HepG2 (cell line): ENCODE data around the gene TEX14. TPM values are rescaled to one million over a fixed set of nuclear protein-coding genes. Genes with fewer than 3 reads are reported as not detected.

Experiments used
- ARNTL ChIP-seq: sonication (generic); formaldehyde crosslinking; IDR thresholded peaks from 2 replicates; pipeline ENCODE4 v1.4.0; 2020; ENCODE audit warnings: mild to moderate bottlenecking, missing genetic modification reagents
- ATAD3A ChIP-seq: sonication (generic); formaldehyde crosslinking; IDR thresholded peaks from 2 replicates; pipeline ENCODE4 v1.4.0; 2020; ENCODE audit warnings: missing genetic modification reagents
- E2F1 ChIP-seq: sonication (generic); formaldehyde crosslinking; IDR thresholded peaks from 2 replicates; pipeline ENCODE4 v1.5.0; 2020; ENCODE audit warnings: missing genetic modification reagents
- HNRNPL ChIP-seq: fragments of 200-400 bp; formaldehyde crosslinking; IDR thresholded peaks from 2 replicates; pipeline ENCODE4 v1.6.1; 2017; ENCODE audit warnings: mild to moderate bottlenecking, low read depth, low read length
- HNRNPLL ChIP-seq: fragments of 200-400 bp; formaldehyde crosslinking; IDR thresholded peaks from 2 replicates; pipeline ENCODE4 v1.6.1; 2017; ENCODE audit warnings: mild to moderate bottlenecking, low read depth, low read length; ENCODE audit not compliant: poor library complexity, severe bottlenecking
- IKZF5 ChIP-seq: IDR thresholded peaks from 2 replicates; pipeline ENCODE4 v1.6.1; 2018; ENCODE audit warnings: missing genetic modification reagents, mild to moderate bottlenecking, missing compliant biosample characterization
- MLLT10 ChIP-seq: sonication (generic); formaldehyde crosslinking; IDR thresholded peaks from 2 replicates; pipeline ENCODE4 v1.4.0; 2020; ENCODE audit warnings: missing genetic modification reagents
- NFATC3 ChIP-seq: sonication (generic); formaldehyde crosslinking; IDR thresholded peaks from 2 replicates; pipeline ENCODE4 v1.5.1; 2020; ENCODE audit warnings: mild to moderate bottlenecking, missing genetic modification reagents
- SIX4 ChIP-seq: sonication (generic); formaldehyde crosslinking; IDR thresholded peaks from 2 replicates; pipeline ENCODE4 v1.4.0; 2020; ENCODE audit warnings: missing genetic modification reagents
- ZFP62 ChIP-seq: sonication (generic); formaldehyde crosslinking; IDR thresholded peaks from 2 replicates; pipeline ENCODE4 v1.4.0; 2020; ENCODE audit warnings: missing genetic modification reagents
- ZFYVE20 ChIP-seq: sonication (generic); formaldehyde crosslinking; IDR thresholded peaks from 2 replicates; pipeline ENCODE4 v1.8.0; 2023; ENCODE audit warnings: low read depth, mild to moderate bottlenecking, moderate library complexity, missing genetic modification reagents, borderline replicate concordance
- ZNF205 ChIP-seq: IDR thresholded peaks from 2 replicates; pipeline ENCODE4 v1.6.1; 2018; ENCODE audit warnings: missing biosample characterization, missing genetic modification reagents
- ZNF543 ChIP-seq: sonication (generic); formaldehyde crosslinking; IDR thresholded peaks from 2 replicates; pipeline ENCODE4 v1.4.0; 2020; ENCODE audit warnings: mild to moderate bottlenecking, missing genetic modification reagents
- ZNF549 ChIP-seq: sonication (generic); formaldehyde crosslinking; IDR thresholded peaks from 2 replicates; pipeline ENCODE4 v1.5.0; 2020; ENCODE audit warnings: missing genetic modification reagents
- ZSCAN30 ChIP-seq: sonication (generic); formaldehyde crosslinking; IDR thresholded peaks from 2 replicates; pipeline ENCODE4 v1.5.0; 2020; ENCODE audit warnings: mild to moderate bottlenecking, missing genetic modification reagents
- ZZZ3 ChIP-seq: sonication (generic); formaldehyde crosslinking; IDR thresholded peaks from 2 replicates; pipeline ENCODE4 v1.4.0; 2020; ENCODE audit warnings: missing genetic modification reagents, mild to moderate bottlenecking, borderline replicate concordance
- polyA plus RNA-seq, 8 experiments: library from polyadenylated mRNA; depleted of rRNA in 3 of 8; stranded (reverse) in 7 of 8; unstranded in 1 of 8; fragments of >200 nt; fragmentation: Illumina TruSeq in 4 of 8; extraction: Trizol in 4 of 8; gene quantifications; 2 replicates each; pipeline versions ENCODE4 v1.2.1 to v1.2.3, GENCODE V29; 2011 to 2016; ENCODE audit warnings: low read depth in 4 of 8, missing spikeins in 1 of 8, mixed read lengths in 1 of 8; ENCODE audit not compliant: insufficient read depth in 1 of 8
- total RNA-seq, 5 experiments: library from RNA; depleted of rRNA; stranded (reverse); fragments of >200 nt; fragmentation: Illumina TruSeq; extraction: Trizol; gene quantifications; 2 replicates each; pipeline ENCODE4 v1.2.3, GENCODE V29; 2016; ENCODE audit warnings: low read depth in 1 of 5
- TF ChIP-seq, protein P1 (sequence below): sonication (generic); formaldehyde crosslinking; IDR thresholded peaks from 2 replicates; pipeline ENCODE4 v1.4.0; 2020; ENCODE audit warnings: missing genetic modification reagents, borderline replicate concordance
- TF ChIP-seq, protein P2 (sequence below): sonication (generic); formaldehyde crosslinking; IDR thresholded peaks from 2 replicates; pipeline ENCODE4 v1.4.0; 2020; ENCODE audit warnings: missing genetic modification reagents, borderline replicate concordance
- TF ChIP-seq, protein P3 (sequence below): IDR thresholded peaks from 2 replicates; pipeline ENCODE4 v1.6.1; 2016; ENCODE audit warnings: missing genetic modification reagents, missing compliant biosample characterization
- TF ChIP-seq, protein P4 (sequence below): sonication (generic); formaldehyde crosslinking; IDR thresholded peaks from 2 replicates; pipeline ENCODE4 v1.4.0; 2020; ENCODE audit warnings: missing genetic modification reagents, mild to moderate bottlenecking, borderline replicate concordance

Gene TEX14
- total and polyA plus RNA-seq, 2 of the 13 experiments (the other 11 are each of a cell fraction or from before 2014, with no cell fraction given): 0.04 to 0.07 TPM

DNA sequence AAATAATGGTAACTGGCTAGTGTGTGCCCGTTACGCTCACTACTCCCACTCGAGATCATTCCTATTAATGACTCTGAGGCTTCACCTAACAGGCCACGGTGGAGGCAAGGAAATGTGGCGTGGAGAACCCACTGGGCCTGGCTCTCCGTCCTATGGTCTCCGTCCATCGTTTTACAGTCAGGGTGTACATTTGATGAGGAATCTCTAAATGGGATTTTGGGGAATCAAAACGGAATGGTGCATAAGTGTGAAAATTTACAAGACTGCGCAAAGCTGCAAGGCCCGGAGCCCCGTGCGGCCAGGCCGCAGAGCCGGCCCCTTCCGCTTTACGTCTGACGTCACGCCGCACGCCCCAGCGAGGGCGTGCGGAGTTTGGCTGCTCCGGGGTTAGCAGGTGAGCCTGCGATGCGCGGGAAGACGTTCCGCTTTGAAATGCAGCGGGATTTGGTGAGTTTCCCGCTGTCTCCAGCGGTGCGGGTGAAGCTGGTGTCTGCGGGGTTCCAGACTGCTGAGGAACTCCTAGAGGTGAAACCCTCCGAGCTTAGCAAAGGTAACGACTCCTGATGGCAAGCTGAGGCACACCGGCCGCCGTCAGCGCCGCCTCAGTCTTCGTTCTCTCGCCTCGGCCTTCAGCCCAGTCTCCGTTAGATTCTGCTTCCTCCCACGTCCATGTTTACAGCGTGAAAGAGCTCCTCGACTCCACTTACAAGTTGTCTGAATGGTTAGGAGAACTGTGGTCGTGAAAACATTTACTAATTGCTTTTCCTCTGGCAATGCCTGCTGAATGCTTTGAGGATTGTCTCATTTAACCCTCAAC is 602 bp upstream of the TEX14 start, which contains the start of gene RAD51C (continued):
- TF ChIP-seq, protein P1, sequence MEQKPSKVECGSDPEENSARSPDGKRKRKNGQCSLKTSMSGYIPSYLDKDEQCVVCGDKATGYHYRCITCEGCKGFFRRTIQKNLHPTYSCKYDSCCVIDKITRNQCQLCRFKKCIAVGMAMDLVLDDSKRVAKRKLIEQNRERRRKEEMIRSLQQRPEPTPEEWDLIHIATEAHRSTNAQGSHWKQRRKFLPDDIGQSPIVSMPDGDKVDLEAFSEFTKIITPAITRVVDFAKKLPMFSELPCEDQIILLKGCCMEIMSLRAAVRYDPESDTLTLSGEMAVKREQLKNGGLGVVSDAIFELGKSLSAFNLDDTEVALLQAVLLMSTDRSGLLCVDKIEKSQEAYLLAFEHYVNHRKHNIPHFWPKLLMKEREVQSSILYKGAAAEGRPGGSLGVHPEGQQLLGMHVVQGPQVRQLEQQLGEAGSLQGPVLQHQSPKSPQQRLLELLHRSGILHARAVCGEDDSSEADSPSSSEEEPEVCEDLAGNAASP (CRISPR knock-in tag): peak; percentile 74
- TF ChIP-seq ZFYVE20 (CRISPR knock-in tag) (0 out of 2 replicates have a peak, but pooled peaks have one; percentile 50), ZSCAN30 (CRISPR knock-in tag) (peak; percentile 96; the same call in 1 of the 2 replicates), ATAD3A (CRISPR knock-in tag) (no peak), E2F1 (CRISPR knock-in tag) (peak; percentile 96), ARNTL (CRISPR knock-in tag) (peak; percentile 86), ZNF543 (CRISPR knock-in tag) (peak; percentile 82), ZZZ3 (CRISPR knock-in tag) (peak; percentile 94; the same call in 1 of the 2 replicates), ZNF549 (CRISPR knock-in tag) (no peak), SIX4 (CRISPR knock-in tag) (0 out of 2 replicates have a peak, but pooled peaks have one; percentile 19), IKZF5 (CRISPR knock-in tag) (peak; percentile 95), HNRNPLL (peak; percentile 87), ZNF205 (CRISPR knock-in tag) (peak; percentile 70; the same call in 1 of the 2 replicates), HNRNPL (peak; percentile 64; the same call in 1 of the 2 replicates), ZFP62 (CRISPR knock-in tag) (no peak), MLLT10 (no peak), NFATC3 (CRISPR knock-in tag) (0 out of 2 replicates have a peak, but pooled peaks have one; percentile 64)
- TF ChIP-seq, protein P2, sequence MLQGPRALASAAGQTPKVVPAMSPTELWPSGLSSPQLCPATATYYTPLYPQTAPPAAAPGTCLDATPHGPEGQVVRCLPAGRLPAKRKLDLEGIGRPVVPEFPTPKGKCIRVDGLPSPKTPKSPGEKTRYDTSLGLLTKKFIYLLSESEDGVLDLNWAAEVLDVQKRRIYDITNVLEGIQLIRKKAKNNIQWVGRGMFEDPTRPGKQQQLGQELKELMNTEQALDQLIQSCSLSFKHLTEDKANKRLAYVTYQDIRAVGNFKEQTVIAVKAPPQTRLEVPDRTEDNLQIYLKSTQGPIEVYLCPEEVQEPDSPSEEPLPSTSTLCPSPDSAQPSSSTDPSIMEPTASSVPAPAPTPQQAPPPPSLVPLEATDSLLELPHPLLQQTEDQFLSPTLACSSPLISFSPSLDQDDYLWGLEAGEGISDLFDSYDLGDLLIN (CRISPR knock-in tag): 0 out of 2 replicates have a peak, but pooled peaks have one; percentile 51
- TF ChIP-seq, protein P3, sequence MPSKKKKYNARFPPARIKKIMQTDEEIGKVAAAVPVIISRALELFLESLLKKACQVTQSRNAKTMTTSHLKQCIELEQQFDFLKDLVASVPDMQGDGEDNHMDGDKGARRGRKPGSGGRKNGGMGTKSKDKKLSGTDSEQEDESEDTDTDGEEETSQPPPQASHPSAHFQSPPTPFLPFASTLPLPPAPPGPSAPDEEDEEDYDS (CRISPR knock-in tag): peak; percentile 78
- TF ChIP-seq, protein P4, sequence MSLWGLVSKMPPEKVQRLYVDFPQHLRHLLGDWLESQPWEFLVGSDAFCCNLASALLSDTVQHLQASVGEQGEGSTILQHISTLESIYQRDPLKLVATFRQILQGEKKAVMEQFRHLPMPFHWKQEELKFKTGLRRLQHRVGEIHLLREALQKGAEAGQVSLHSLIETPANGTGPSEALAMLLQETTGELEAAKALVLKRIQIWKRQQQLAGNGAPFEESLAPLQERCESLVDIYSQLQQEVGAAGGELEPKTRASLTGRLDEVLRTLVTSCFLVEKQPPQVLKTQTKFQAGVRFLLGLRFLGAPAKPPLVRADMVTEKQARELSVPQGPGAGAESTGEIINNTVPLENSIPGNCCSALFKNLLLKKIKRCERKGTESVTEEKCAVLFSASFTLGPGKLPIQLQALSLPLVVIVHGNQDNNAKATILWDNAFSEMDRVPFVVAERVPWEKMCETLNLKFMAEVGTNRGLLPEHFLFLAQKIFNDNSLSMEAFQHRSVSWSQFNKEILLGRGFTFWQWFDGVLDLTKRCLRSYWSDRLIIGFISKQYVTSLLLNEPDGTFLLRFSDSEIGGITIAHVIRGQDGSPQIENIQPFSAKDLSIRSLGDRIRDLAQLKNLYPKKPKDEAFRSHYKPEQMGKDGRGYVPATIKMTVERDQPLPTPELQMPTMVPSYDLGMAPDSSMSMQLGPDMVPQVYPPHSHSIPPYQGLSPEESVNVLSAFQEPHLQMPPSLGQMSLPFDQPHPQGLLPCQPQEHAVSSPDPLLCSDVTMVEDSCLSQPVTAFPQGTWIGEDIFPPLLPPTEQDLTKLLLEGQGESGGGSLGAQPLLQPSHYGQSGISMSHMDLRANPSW: peak; percentile 86
